Measurements from ENCODE around the gene TMEM101. TPM values are rescaled to one million over a fixed set of nuclear protein-coding genes. Genes with fewer than 3 reads are reported as not detected.

TMEM101 gene
- total and polyA plus RNA-seq, 2 of the 13 experiments (the other 11 are each of a cell fraction or from before 2014, with no cell fraction given) = 72.0 to 100 TPM

DNA sequence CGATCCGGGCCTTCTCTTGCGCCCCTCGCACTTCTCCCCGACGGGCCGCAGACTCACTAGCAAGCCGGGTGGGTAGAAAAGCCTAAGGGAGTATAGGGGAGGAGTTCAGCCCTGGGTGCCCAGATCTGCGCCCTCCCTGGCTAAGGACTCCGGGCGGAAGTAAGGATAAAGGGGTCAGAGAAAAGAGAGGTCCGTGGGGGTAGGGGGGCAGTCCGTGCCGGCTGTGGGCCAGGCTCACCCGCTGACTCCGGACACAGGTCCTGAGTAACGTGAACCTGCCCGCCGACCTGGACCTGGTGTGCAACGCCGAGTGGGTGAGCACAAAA lies 8.5 kb downstream of the TMEM101 start (continued):
- TF ChIP-seq, protein P1, sequence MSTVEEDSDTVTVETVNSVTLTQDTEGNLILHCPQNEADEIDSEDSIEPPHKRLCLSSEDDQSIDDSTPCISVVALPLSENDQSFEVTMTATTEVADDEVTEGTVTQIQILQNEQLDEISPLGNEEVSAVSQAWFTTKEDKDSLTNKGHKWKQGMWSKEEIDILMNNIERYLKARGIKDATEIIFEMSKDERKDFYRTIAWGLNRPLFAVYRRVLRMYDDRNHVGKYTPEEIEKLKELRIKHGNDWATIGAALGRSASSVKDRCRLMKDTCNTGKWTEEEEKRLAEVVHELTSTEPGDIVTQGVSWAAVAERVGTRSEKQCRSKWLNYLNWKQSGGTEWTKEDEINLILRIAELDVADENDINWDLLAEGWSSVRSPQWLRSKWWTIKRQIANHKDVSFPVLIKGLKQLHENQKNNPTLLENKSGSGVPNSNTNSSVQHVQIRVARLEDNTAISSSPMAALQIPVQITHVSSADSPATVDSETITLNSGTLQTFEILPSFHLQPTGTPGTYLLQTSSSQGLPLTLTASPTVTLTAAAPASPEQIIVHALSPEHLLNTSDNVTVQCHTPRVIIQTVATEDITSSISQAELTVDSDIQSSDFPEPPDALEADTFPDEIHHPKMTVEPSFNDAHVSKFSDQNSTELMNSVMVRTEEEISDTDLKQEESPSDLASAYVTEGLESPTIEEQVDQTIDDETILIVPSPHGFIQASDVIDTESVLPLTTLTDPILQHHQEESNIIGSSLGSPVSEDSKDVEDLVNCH (CRISPR knock-in tag; IDR thresholded peaks at IDR 0.05) = no peak
- no peak for TF ChIP-seq GABPB1 (CRISPR knock-in tag; IDR thresholded peaks at IDR 0.05)
- TF ChIP-seq SIN3B (IDR thresholded peaks at IDR 0.05; ENCODE audit: low read length) = no peak
- TF ChIP-seq, protein P2, sequence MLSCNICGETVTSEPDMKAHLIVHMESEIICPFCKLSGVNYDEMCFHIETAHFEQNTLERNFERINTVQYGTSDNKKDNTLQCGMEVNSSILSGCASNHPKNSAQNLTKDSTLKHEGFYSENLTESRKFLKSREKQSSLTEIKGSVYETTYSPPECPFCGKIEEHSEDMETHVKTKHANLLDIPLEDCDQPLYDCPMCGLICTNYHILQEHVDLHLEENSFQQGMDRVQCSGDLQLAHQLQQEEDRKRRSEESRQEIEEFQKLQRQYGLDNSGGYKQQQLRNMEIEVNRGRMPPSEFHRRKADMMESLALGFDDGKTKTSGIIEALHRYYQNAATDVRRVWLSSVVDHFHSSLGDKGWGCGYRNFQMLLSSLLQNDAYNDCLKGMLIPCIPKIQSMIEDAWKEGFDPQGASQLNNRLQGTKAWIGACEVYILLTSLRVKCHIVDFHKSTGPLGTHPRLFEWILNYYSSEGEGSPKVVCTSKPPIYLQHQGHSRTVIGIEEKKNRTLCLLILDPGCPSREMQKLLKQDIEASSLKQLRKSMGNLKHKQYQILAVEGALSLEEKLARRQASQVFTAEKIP (CRISPR knock-in tag; IDR thresholded peaks at IDR 0.05; ENCODE audit: borderline replicate concordance) = no peak
- TF ChIP-seq SKI (IDR thresholded peaks at IDR 0.05; ENCODE audit: partially characterized antibody) = no peak
- no peak; the same call in 1 of the 2 replicates for TF ChIP-seq RBFOX2 (IDR thresholded peaks at IDR 0.05; ENCODE audit: low read depth, low read length)
- TF ChIP-seq, protein P3, sequence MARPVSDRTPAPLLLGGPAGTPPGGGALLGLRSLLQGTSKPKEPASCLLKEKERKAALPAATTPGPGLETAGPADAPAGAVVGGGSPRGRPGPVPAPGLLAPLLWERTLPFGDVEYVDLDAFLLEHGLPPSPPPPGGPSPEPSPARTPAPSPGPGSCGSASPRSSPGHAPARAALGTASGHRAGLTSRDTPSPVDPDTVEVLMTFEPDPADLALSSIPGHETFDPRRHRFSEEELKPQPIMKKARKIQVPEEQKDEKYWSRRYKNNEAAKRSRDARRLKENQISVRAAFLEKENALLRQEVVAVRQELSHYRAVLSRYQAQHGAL (CRISPR knock-in tag; IDR thresholded peaks at IDR 0.05; ENCODE audit: not compliant biosample characterization) = no peak
- no peak for TF ChIP-seq KAT7 (CRISPR knock-in tag; IDR thresholded peaks at IDR 0.05; ENCODE audit: borderline replicate concordance)
- no peak for TF ChIP-seq MTA1 (CRISPR knock-in tag; IDR thresholded peaks at IDR 0.05; ENCODE audit: borderline replicate concordance)
- no peak for TF ChIP-seq BCL6 (CRISPR knock-in tag; IDR thresholded peaks at IDR 0.05)
- 0 out of 2 replicates have a peak, but pooled peaks have one; percentile 30 for TF ChIP-seq ZFP90 (CRISPR knock-in tag; IDR thresholded peaks at IDR 0.05; ENCODE audit: borderline replicate concordance)
- TF ChIP-seq, protein P4, sequence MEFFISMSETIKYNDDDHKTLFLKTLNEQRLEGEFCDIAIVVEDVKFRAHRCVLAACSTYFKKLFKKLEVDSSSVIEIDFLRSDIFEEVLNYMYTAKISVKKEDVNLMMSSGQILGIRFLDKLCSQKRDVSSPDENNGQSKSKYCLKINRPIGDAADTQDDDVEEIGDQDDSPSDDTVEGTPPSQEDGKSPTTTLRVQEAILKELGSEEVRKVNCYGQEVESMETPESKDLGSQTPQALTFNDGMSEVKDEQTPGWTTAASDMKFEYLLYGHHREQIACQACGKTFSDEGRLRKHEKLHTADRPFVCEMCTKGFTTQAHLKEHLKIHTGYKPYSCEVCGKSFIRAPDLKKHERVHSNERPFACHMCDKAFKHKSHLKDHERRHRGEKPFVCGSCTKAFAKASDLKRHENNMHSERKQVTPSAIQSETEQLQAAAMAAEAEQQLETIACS (CRISPR knock-in tag; IDR thresholded peaks at IDR 0.05) = 0 out of 2 replicates have a peak, but pooled peaks have one; percentile 5
- no peak for TF ChIP-seq PHF5A (CRISPR knock-in tag; IDR thresholded peaks at IDR 0.05; ENCODE audit: low read depth, unreplicated experiment)
- TF ChIP-seq ZNF768 (CRISPR knock-in tag; IDR thresholded peaks at IDR 0.05) = peak; percentile 15; the same call in 1 of the 2 replicates
- TF ChIP-seq, protein P5, sequence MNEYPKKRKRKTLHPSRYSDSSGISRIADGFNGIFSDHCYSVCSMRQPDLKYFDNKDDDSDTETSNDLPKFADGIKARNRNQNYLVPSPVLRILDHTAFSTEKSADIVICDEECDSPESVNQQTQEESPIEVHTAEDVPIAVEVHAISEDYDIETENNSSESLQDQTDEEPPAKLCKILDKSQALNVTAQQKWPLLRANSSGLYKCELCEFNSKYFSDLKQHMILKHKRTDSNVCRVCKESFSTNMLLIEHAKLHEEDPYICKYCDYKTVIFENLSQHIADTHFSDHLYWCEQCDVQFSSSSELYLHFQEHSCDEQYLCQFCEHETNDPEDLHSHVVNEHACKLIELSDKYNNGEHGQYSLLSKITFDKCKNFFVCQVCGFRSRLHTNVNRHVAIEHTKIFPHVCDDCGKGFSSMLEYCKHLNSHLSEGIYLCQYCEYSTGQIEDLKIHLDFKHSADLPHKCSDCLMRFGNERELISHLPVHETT (CRISPR knock-in tag; conservative IDR thresholded peaks at IDR 0.05) = no peak
- no peak for TF ChIP-seq ZNF207 (IDR thresholded peaks at IDR 0.05; ENCODE audit: borderline replicate concordance)
- TF ChIP-seq, protein P6, sequence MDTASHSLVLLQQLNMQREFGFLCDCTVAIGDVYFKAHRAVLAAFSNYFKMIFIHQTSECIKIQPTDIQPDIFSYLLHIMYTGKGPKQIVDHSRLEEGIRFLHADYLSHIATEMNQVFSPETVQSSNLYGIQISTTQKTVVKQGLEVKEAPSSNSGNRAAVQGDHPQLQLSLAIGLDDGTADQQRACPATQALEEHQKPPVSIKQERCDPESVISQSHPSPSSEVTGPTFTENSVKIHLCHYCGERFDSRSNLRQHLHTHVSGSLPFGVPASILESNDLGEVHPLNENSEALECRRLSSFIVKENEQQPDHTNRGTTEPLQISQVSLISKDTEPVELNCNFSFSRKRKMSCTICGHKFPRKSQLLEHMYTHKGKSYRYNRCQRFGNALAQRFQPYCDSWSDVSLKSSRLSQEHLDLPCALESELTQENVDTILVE (CRISPR knock-in tag; IDR thresholded peaks at IDR 0.05) = no peak
- TF ChIP-seq AGO2 (optimal IDR thresholded peaks at IDR 0.05; ENCODE audit: low read depth, low read length) = peak; percentile 51
- TF ChIP-seq, protein P7, sequence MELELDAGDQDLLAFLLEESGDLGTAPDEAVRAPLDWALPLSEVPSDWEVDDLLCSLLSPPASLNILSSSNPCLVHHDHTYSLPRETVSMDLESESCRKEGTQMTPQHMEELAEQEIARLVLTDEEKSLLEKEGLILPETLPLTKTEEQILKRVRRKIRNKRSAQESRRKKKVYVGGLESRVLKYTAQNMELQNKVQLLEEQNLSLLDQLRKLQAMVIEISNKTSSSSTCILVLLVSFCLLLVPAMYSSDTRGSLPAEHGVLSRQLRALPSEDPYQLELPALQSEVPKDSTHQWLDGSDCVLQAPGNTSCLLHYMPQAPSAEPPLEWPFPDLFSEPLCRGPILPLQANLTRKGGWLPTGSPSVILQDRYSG (CRISPR knock-in tag; IDR thresholded peaks at IDR 0.05) = no peak
- TF ChIP-seq ZNF761 (CRISPR knock-in tag; conservative IDR thresholded peaks at IDR 0.05) = no peak
- TF ChIP-seq CREM (IDR thresholded peaks at IDR 0.05) = no peak
- 0 out of 2 replicates have a peak, but pooled peaks have one; percentile 12 for TF ChIP-seq CREM (CRISPR knock-in tag; IDR thresholded peaks at IDR 0.05)

All from HepG2 (cell line).